HL-60/S4 (cell line): Measurements from ENCODE around the gene MYL12B.
"Not testable (repeated sequence)": the region's sequence is repeated elsewhere in the genome, so short reads cannot be mapped to it uniquely, and the experiment has no call there.

Source experiments
- in situ Hi-C: fragments of 300-500 bp; cut with MboI; formaldehyde crosslinking; loops from 2 replicates; pipeline ENCODE4 v1.14.3; 2022; ENCODE audit warnings: low sequenced_read_pairs

MYL12B gene

GRCh38 chr18:3261373-3262233 is at the start of gene MYL12B:
TSS of gene MYL12B (plus strand) at chr18:3262133. CDS start at chr18:3272899, 10,766 bp downstream.
- in situ Hi-C loops: no loop called here

- in situ Hi-C loops: no loop called here
Observed at GRCh38 chr18:3212657-3213056, 49.3 kb upstream of the MYL12B start.

DNA sequence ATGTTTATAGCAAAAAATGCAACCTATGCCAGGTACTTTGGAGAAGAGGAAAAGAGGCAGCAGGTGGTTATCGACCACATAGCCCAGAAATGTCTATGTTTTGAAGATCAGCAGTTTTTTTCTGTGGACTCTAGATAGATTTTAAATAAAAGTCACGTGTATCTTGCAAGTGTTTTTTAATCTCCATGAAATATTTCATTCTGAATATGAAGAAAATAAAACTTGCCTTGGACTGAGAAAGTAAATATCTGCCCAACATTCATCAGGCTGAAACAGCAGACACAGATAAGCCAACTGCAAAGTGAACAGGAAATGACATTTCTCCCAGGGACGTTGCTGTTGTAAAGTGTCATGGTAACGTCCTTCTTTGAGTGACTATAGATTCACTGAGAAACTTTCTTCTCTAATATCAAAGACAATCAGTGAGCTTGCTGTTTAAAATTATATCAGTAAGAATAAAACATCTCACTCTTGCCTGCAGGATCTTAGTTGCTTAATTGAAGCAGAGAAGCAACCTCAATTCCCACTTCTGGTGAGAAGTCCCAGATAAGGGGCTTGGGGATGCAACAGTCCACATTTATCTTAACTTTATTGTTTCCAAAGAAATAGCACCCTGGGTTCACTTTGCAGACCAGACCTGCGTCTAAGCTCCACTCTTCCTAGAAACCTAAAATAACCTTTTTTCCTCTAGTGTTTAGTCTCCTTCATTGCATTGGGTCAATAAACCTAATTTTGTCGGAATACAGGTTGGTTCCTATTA is 48.5 kb upstream of the MYL12B start:
- in situ Hi-C loops: no loop called here

DNA sequence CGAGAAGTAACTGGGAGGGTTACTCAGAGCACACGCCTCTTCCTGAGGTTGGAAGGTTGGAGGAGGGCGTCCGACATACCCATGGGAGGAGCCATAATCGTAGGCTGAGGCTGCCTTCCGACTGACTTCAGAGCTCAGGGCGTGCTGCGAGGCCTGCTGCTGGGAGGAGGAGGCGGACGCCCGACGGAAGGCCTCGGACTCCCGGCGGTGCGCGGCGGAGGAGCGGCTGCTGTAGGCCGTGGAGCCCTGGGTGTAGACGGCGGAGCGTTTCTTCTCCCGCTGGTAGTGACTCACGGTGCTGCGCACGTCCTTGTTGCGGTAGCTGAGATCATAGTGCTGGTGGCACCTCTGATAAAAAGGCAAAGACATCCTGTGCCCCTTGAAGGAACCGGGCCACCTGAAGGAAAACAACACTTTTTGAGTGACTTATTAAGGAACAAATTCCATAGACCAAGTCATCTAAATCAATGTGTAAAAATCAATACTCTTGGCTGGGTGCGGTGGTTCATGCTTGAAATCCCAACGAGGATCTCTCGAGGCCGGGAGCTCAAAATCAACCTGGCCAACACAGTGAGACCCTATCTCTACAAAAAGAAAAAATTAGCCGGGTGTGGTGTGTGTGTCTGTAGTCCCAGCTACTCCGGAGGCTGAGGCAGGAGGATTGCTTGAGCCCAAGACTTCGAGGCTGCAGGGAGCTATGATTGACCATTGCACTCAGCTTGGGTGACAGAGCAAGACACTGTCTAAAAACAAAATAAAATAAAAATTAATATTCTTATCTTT is 46.9 kb upstream of the MYL12B start:
- in situ Hi-C loops: no loop called here

DNA sequence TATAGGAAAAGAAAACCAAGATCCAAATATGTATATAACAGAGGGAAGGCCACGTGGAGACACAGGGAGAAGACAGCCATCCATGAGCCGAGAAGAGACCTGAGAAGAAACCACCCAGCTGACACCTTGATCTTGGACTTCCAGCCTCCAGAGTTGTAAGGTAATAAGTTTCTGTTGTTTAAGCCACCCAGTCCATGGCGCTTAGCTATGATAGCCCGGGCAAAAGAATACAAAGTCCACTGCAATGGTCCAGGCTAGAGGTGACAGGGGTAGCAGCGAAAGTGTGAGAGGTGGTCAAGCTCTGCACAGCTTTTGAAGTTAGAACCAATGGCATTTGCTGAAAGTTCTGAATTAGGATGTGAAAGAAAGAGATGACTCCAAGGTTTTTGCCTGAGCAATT is 44.9 kb upstream of the MYL12B start:
- in situ Hi-C loops: no loop called here

DNA sequence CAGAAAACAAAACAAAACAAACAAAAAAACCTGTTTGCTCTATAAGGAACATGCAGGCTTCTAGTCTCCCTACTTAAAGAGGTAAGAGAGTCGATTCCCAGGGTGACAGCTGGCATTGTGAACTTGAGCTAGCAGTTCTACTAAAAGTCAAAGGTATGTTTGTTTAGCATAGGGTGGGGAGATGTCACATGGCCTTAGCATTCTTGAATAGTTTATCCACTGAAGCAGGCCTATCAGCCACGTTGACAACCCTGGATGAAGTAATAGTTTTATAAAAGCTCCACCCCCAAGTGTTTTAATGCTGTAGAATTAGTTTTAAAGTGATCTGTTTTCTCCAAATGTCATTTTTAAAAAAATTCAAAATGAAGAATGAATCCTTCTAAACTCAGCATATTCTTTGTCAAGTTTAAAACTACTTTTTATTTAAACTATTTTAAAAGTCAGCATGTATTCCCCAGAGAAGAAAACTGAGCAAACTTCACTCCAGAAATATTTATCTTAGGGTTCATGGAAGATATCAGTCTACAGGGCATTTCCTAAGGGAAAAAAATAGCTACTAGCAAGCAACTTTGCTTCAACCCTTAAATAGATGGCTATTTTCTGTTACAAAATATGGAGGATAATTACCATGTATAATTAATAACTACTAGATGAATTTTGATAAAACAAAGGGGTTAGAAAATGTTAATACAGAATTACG is 43.8 kb upstream of the MYL12B start:
- in situ Hi-C loops: no loop called here

- in situ Hi-C loops: no loop called here
Observed at GRCh38 chr18:3218819-3219218, 43.1 kb upstream of the MYL12B start.

GRCh38 chr18:3219241-3219630 is 42.7 kb upstream of the MYL12B start:
- in situ Hi-C loops: no loop called here

DNA sequence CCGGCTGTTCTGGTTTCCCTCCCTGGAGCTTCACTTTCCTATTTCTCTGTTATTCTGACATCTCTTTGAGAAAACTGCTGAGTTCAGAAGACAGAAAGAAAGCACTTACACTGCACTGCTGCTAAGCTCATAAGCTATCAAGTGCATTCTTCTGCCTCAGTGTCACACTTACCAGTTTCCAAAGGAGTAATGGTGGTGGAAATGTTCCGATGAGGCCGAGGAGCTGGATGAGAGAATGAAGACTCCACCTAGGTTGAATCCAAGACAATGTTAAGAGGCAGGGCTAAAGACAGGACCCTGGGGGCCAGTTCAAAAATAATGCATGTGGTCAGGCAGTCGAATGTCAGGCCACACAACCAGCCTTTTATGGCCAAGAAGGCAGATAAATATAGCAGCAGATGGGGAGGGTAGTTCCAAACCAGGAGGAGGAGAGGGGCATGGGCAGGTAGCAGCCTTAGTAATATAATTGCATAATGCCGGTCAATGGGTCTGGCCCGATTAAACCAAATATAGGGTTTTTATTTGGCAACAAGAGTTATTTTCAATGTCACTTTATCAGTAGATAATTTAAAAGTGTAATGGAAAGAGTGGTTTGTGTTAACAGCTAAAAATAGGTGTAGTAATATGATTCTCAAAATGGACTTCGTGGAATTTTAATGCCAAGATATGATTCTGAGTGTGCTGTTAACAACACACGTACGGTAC is 42.1 kb upstream of the MYL12B start, which contains the start of gene MYOM1:
MYOM1 (minus strand) TSS at position 338 of the 705 bp plus-strand sequence. CDS start 4,745 bp downstream, outside the sequence.
- in situ Hi-C loops: no loop called here

GRCh38 chr18:3220868-3221267 is 41.1 kb upstream of the MYL12B start:
- in situ Hi-C loops: not testable (repeated sequence)

- in situ Hi-C loops: no loop called here
Observed at GRCh38 chr18:3221496-3221895, 40.4 kb upstream of the MYL12B start.

- in situ Hi-C loops: no loop called here
Observed at GRCh38 chr18:3223356-3223755, 38.6 kb upstream of the MYL12B start.

GRCh38 chr18:3224223-3224622 is 37.7 kb upstream of the MYL12B start:
- in situ Hi-C loops: no loop called here

DNA sequence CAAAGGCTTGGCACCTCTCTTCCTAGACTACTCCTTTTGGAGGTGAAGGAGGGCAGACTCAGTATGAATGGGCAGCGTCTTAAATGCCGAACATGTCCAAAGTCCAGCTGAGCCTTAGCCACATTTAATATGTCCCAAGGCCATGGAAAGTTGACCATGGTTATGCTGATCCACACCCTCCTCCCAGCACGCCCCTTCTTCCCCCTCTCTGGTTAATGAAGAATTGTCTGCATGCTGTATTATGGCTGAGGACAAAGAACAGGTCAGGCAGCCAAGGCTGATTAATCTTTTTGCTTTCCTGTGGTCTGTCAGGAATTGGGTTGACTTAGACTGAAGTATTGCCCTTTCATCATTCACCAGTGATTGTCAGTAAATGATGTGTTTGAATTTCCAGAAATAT is 36.3 kb upstream of the MYL12B start:
- in situ Hi-C loops: no loop called here

DNA sequence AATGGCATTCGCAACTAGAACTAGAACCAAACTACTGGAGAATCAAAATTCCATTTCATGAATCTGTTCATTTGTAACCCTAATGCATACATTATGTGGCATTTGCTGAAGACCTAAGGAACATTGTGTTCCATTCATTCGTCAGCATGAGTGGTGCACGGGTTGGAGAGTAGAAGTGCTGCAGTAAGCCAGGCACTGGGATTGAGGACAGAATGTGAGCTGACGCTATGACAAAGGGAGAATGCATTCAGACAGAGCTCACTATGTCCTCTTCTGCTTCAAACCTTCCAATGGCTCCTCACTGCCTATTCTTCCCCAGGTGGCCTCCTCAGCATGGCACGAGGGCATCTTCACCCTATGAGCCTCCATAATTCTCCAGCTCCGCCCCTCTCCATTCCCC is 35.9 kb upstream of the MYL12B start:
- in situ Hi-C loops: no loop called here

DNA sequence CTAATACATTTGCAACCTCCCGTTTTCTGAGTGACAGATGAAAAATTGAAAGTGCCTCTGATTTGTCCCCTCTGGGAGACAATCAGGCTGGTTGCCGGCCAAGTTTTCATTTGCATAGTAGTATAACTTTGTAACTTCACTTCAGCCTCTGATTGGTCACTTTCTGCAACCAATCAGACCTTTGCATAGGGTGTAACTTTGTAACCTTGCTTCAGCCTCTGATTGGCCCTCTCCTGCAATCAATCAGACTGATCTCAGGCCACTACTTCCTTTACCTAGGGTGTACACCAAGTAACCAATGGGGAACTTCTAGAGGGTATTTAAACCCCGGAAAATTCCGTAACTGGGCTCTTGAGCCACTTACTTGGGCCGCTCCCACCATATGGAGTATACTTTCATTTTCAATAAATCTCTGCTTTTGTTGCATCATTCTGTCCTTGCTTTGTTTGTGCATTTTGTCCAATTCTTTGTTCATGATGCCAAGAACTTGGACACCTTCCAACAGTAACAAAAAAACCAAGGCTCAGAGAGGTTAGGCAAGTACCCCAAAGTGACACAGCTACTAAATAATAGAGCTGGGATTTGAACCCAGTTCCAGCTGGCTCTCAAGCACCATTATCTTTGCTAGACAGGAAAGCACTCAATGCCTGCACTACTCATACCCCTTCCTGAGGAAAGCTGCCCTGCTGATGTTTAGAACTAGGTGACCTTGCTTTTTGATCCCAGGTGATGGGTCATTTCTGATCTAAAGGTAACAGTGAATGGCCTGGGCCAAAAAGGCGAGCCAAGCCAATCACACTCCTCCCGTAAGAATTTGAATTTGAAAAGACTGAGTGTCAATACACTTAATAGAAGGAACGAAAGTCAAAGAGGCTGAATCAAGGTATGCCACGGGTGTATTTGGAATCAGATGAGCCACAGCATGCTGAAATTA is 31.3 kb upstream of the MYL12B start:
- in situ Hi-C loops: no loop called here

GRCh38 chr18:3233004-3233403 is 28.9 kb upstream of the MYL12B start:
- in situ Hi-C loops: no loop called here

GRCh38 chr18:3233433-3234168 is 28.3 kb upstream of the MYL12B start:
- in situ Hi-C loops: no loop called here
